GM19397 (cell line): Measurements from ENCODE around the gene ADGRG7.
"Not testable (repeated sequence)": the region's sequence is repeated elsewhere in the genome, so short reads cannot be mapped to it uniquely, and the experiment has no call there.

ENCODE experiments used
- ATAC-seq: cut with Tn5 transposase; IDR thresholded peaks from one replicate; pipeline ENCODE4 v1.9.1; 2021; ENCODE audit warnings: mild to moderate bottlenecking, moderate library complexity; ENCODE audit not compliant: unreplicated experiment

The ADGRG7 gene

GRCh38 chr3:100609305-100609704, at the start of gene ADGRG7:
Gene ADGRG7 (plus strand): TSS chr3:100609601. CDS start chr3:100609857, 256 bp downstream.
- no peak for ATAC-seq

GRCh38 chr3:100560426-100560825, 49.0 kb upstream of the ADGRG7 start:
- ATAC-seq, result no peak

- no peak for ATAC-seq
Measured at GRCh38 chr3:100561459-100562158, 47.8 kb upstream of the ADGRG7 start.

DNA sequence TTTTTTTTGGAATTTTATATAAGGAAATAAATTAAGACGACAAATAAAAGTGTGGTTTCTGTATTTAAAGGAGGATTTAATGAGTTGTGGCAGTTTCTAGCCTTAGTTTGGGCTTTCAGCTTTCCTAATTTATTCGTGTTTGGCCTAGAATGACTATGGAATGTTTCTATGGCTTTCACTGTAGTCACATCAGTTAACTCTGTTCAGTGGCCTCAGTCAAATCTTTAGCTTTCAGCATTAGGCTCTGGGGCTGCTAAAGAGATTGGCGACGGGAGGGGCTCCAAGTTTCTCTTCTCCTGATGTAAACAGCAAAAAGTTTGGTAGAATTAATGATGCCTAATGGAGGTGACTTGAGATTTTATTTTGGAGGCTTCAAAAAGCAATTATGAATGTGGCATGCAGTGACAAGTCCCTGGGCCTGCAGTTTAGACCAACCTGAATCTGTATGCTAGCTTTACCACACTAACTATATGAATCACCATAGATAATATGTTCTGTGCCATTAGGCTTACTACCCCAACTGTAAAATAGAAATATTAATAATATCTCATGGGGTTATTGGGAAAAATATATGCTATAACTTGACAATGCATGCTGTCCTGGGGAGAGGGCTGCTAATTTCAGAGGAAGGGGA, 47.1 kb upstream of the ADGRG7 start:
- ATAC-seq, result no peak

DNA sequence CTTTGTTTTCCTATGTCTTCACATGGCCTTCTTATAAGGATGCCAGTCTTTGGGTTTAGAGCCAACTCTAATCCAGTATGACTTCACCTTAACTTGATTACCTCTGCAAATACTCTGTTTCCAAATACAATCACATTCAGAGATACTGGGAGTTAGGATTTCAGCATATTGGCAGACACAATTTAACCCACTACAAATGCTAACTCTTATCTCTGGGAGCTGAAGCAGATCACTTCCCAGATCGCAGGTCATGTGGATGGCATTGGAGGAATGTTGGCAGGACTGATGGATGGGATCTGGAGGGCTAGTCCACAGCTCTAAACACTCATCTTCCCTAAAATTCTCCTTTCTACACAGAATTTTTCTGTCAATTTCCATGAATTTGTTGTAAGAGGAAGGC, 46.2 kb upstream of the ADGRG7 start:
- ATAC-seq, result no peak

- no peak for ATAC-seq
Measured at GRCh38 chr3:100563652-100564211, 45.7 kb upstream of the ADGRG7 start.

DNA sequence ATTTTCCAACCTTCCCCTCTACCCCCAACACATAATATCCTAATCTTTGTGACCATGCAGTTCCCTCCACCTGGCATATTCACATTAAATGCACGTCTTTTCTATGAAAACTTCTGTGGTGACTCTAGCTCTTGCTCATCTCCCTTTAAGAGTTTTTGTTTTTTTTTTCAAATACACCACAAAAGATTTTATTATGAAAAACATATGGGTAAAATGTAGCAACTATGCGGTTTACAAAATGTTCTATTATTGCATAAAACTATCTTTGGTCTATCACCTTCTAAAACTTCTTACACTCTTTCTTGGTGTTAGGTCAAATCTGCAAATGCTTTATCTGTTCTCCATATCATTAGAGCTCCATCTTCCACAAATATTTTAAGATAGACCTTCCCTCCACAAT, 38.6 kb upstream of the ADGRG7 start:
- no peak for ATAC-seq

- no peak for ATAC-seq
Measured at GRCh38 chr3:100574536-100574935, 34.9 kb upstream of the ADGRG7 start.

DNA sequence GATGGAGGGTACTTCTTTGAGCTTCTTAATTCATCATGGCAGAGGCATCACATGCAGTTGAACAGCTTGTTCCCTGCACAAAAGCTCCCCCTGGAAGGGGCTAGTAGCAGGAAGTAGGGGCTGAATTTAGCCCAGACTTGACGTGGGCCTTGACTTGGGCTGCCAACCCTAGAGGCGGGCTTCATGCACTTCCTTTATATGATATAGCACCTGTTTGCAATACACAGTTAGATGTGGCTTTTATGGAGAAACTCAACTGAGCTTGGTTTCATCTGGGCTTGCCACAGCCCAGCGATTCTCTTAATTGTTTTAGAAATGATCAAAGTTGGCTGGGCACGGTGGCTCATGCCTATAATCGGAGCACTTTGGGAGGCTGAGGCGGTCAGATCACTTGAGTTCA, 33.7 kb upstream of the ADGRG7 start:
- ATAC-seq, result no peak

GRCh38 chr3:100577382-100578008, 31.9 kb upstream of the ADGRG7 start:
- ATAC-seq, result no peak

DNA sequence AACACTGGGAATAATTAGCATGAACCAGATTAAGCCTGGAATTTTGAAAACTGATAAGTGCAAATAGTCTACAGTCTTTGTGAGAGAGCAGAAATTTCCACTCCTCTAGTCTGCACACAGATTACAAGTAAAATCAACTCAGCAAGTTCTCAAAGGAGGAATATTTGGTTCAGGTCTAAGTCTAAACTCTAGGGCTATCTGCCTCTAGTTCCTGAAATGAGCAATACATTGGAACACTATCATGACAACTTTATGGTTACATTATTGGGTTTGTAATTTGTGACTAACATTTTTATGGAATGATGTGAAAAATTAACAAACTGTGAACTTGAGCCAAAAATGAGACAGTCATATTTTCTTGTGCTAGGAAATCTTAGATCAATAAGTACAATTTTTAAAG, 30.8 kb upstream of the ADGRG7 start:
- ATAC-seq, result no peak

- no peak for ATAC-seq
Measured at GRCh38 chr3:100580147-100580546, 29.3 kb upstream of the ADGRG7 start.

DNA sequence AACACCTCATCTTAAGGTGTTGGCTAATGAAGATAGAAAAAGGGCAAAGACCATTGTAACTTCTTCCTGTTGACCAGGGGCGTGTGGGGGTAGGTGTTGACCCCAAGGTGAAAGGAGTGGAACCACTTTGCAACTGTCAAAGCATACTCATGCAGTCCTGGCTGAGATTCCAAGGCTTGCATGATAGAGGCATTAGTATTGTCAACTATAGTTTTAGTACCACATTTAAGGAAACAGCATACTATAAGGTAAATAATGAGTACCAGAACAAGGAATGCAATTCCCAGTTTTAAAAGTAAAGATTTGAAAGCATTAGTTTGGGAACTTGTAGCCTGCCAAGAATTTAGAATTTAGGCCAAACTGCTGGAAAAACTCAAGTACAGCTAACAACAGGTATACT, 27.8 kb upstream of the ADGRG7 start:
- no peak for ATAC-seq

DNA sequence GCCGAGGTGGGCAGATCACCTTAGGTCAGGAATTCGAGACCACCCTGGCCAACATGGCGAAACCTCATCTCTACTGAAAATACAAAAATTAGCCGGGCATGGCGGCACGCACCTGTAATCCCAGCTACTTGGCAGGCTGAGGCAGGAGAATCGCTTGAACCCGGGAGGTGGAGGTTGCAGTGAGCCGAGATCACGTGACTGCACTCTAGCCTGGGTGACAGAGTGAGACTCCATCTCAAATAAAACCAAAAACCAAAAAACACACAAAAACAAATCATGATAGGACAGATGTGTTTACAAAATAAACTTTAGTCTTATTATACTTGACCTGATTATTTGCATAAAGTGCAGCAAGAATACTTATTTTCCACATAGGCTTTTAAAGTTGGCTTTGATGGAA, 27.2 kb upstream of the ADGRG7 start:
- ATAC-seq, result not testable (repeated sequence)

- ATAC-seq, result no peak
Measured at GRCh38 chr3:100584101-100584660, 25.2 kb upstream of the ADGRG7 start.

DNA sequence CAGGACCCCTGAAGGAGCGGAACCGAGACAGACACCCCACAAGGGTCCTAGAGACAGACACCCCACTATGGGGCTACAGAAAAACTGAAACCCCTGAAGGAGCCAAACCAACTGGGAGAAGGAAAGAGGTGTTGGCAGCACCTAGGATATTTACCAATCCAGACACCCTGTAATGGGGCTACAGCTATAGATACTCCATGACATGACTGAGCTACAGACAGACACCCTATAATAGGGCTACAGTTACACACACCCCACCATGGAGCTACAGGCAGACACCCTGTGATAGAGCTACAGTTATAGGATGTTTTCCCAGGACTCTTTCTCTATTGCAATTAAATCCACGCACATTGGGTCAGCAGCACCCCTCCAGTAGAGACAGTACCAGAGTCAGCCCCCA, 22.6 kb upstream of the ADGRG7 start:
- ATAC-seq, result no peak

- no peak for ATAC-seq
Measured at GRCh38 chr3:100588251-100588650, 21.1 kb upstream of the ADGRG7 start.

DNA sequence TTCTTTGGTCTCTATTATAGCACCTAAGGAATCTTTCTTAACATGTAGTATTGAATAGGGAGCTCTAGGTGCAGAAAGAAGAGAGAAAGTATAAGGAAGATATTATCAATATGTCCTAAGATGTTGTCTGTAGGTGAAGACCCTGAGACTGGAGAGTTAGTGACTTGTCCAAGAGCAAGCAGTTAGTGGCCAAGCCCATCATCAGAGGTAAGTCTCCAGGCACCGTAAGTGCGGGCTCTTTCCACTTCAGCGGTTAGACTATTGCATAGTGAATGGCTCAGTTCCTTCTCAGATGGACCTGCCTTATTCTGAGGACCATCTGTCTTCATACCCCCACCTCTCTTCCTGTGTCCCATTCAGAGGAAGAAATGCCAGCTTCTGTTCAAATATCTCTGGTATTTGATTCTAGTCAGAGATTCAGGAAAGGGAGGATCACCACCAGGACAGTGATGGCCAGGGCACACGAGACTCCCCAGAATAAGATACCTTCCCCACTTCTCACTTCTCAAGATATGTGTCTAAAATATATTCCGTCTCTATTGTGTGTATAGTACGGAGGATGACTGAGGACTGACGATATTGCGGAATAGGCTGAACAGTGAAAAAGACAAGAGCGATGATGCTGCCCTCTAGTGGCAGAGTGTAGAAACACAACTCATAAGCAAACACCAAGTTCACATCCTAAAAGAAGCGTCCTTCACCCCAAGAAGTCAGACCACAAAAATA, 19.1 kb upstream of the ADGRG7 start:
- ATAC-seq, result peak; percentile 83

DNA sequence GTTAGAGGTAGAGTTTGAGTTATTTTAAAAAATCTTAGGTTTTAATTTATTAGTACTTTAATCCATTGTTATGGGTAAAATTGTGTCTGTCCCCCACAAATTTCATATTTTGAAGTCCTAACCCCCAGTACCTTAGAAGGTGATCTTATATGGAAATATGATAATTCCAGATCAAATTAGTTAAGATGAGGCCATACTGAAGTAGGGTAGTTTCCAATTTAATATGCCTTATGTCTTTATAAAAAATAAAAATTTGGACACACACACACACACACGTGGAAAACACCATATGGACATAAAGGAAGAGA, 18.6 kb upstream of the ADGRG7 start:
- no peak for ATAC-seq

DNA sequence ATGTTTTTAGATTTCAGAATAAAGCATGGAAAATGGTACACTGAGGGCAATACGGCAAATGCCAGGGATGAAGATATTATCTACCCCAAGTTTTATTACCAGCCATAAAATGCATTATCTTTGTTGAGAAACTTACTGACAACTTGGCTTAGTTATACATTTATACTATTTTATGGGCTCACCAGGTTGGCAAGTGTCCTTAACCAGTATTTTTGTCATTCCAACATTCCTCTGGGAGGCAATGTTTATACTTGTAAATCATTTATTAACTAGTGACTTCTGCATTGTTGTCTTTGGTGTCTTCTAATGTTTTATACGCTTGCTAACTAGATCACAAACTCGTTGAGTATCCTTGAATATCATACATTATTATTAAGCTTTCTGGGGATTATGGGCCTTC, 18.0 kb upstream of the ADGRG7 start:
- ATAC-seq, result no peak
